Measurements from ENCODE around the gene SRSF7. TPM values are rescaled to one million over a fixed set of nuclear protein-coding genes. Genes with fewer than 3 reads are reported as not detected.
A peak's percentile ranks its signal among the peaks of the same experiment; 100 is the strongest.

SRSF7 gene
- total and polyA plus RNA-seq, 9 of the 15 experiments (the other 6 are each of a cell fraction or from before 2014, with no cell fraction given) = 219 to 726 (median 375) TPM

DNA sequence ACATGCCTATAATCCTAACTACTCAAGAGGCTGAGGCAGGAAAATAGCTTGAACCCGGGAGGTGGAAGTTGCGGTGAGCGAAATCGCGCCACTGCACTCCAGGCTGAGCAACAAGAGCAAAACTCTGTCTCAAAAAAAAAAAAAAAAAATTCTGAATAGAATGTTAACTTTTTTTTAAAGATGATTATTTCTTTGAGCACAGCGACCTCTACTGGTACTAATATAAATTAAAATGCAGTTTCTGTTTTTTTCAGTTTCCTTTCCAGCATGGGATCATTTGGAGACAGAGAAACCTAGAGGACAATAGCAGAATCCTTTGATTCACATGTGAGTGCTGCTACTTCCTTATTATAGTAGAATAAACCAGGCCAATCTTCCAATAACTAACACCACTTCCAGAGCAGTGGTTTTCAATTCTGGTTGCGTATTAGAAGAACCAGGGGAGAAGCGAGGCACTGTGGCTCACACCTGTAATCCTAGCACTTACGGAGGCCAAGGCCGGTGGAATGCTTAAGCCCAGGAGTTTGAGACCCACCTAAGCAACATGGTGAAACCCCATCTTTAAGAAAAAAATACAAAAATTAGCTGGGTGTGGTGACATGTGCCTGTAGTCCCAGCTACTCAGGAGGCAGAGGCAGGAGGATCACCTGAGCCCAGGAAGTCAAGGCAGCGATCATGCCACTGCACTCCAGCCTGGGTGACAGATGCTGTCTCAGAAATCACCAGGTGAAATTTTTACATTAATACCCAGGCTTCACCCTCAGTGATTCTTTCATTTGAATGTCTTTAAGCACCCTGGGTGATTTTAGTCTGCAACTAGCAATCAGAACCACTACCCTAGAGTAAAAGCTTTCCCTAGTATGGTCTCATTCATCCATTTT lies 10.1 kb downstream of the SRSF7 start:
- H3K4me1 ChIP-seq (replicated peaks in 1 of 2; ENCODE audit: control insufficient read depth in 2 of 2, insufficient read depth in 2 of 2, low read length in 2 of 2) = no peaks in the 10 kb centered on the region
- H4K20me1 ChIP-seq (replicated peaks; ENCODE audit: control insufficient read depth, insufficient read depth, low read length) = peaks cover 1% of the 10 kb centered on the region
- no peaks in the 10 kb centered on the region for H3K27me3 ChIP-seq (ENCODE audit: control insufficient read depth in 2 of 2, insufficient read depth in 2 of 2, low read length in 2 of 2)
- H2AFZ ChIP-seq (ENCODE audit: low read depth, low read length) = no peak overlapping the region
- FAIRE-seq (peak; percentile 26), DNase-seq (ENCODE audit: extremely low read depth in 1 of 4, low spot score in 3 of 4) (peak in 3 of 4 experiments; percentile 23 to 38 (median 37)), ATAC-seq (peak; percentile 18; the same call in 2 of the 3 replicates)
- ChIA-PET POLR2A (interaction anchor here (0.6 to 3.9 kb wide), 9 partner anchors 9 to 209 kb away, joined by 3 to 30 read pairs (median 3); partner anchors contain the start of gene SRSF7), CTCF (ENCODE audit: low intra/inter-chr PET ratio) (interaction anchor here (0.6 to 1.8 kb wide), 8 partner anchors 9 to 978 kb away, joined by 3 to 10 read pairs (median 4); no protein-coding TSS in a partner anchor)
- H3K4me2 ChIP-seq (ENCODE audit: insufficient read depth, low read length) = no peak overlapping the region
- in situ Hi-C loops (cut with MboI) (loop anchor here (10.0 to 25.0 kb wide), 2 partner anchors 416 to 754 kb away; no protein-coding TSS in a partner anchor), intact Hi-C loops (cut with micrococcal nuclease) (loop anchor here (1.0 to 10.0 kb wide), 4 partner anchors 160 to 484 kb away; no protein-coding TSS in a partner anchor)
- BruUV-seq (replicated peaks) = no TSS peak
- peaks cover 20% of the 10 kb centered on the region for H3K79me2 ChIP-seq (ENCODE audit: control insufficient read depth, insufficient read depth, low read length)
- no peak overlapping the region for H3K4me3 ChIP-seq
- no peaks in the 10 kb centered on the region for H3K9me1 ChIP-seq (ENCODE audit: control insufficient read depth, insufficient read depth, low read length)
- no peak overlapping the region for H3K27ac ChIP-seq (ENCODE audit: extremely low read depth, low read depth, low read length)
- 76% methylated on average over 11 of the region's 11 CpGs for WGBS (ENCODE audit: insufficient coverage, low coverage, missing lambda C conversion rate)
- no peak overlapping the region for H3K9ac ChIP-seq (ENCODE audit: insufficient read depth in 1 of 2, low read depth in 2 of 2, low read length in 2 of 2)
- H3K36me3 ChIP-seq (ENCODE audit: control insufficient read depth, insufficient read depth, low read length) = peaks cover 71% of the 10 kb centered on the region
- peaks cover 4% of the 10 kb centered on the region; the same call in 1 of the 2 replicates for H3K9me3 ChIP-seq (replicated peaks; ENCODE audit: control insufficient read depth, insufficient read depth, low read depth, low read length)
- no peak for TF ChIP-seq ETS1 (conservative IDR thresholded peaks at IDR 0.05; ENCODE audit: control insufficient read depth, low read depth, low read length)
- TF ChIP-seq, protein P1, sequence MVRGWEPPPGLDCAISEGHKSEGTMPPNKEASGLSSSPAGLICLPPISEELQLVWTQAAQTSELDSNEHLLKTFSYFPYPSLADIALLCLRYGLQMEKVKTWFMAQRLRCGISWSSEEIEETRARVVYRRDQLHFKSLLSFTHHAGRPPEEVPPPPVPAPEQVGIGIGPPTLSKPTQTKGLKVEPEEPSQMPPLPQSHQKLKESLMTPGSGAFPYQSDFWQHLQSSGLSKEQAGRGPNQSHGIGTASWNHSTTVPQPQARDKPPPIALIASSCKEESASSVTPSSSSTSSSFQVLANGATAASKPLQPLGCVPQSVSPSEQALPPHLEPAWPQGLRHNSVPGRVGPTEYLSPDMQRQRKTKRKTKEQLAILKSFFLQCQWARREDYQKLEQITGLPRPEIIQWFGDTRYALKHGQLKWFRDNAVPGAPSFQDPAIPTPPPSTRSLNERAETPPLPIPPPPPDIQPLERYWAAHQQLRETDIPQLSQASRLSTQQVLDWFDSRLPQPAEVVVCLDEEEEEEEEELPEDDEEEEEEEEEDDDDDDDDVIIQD (CRISPR knock-in tag; IDR thresholded peaks at IDR 0.05) = no peak
- TF ChIP-seq, protein P2, sequence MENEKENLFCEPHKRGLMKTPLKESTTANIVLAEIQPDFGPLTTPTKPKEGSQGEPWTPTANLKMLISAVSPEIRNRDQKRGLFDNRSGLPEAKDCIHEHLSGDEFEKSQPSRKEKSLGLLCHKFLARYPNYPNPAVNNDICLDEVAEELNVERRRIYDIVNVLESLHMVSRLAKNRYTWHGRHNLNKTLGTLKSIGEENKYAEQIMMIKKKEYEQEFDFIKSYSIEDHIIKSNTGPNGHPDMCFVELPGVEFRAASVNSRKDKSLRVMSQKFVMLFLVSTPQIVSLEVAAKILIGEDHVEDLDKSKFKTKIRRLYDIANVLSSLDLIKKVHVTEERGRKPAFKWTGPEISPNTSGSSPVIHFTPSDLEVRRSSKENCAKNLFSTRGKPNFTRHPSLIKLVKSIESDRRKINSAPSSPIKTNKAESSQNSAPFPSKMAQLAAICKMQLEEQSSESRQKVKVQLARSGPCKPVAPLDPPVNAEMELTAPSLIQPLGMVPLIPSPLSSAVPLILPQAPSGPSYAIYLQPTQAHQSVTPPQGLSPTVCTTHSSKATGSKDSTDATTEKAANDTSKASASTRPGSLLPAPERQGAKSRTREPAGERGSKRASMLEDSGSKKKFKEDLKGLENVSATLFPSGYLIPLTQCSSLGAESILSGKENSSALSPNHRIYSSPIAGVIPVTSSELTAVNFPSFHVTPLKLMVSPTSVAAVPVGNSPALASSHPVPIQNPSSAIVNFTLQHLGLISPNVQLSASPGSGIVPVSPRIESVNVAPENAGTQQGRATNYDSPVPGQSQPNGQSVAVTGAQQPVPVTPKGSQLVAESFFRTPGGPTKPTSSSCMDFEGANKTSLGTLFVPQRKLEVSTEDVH (IDR thresholded peaks at IDR 0.05; ENCODE audit: low read depth, partially characterized antibody) = peak; percentile 24
- TF ChIP-seq POLR2G (IDR thresholded peaks at IDR 0.05; ENCODE audit: low read depth, low read length) = 0 out of 2 replicates have a peak, but pooled peaks have one; percentile 12
- no peak for TF ChIP-seq PML (IDR thresholded peaks at IDR 0.05; ENCODE audit: low read length)
- TF ChIP-seq POLR2B (IDR thresholded peaks at IDR 0.05; ENCODE audit: low read depth, partially characterized antibody) = peak; percentile 41
- no peak for TF ChIP-seq HMGN3 (IDR thresholded peaks at IDR 0.05; ENCODE audit: borderline replicate concordance, extremely low read depth, insufficient read length, low read depth, low read length)
- TF ChIP-seq, protein P3, sequence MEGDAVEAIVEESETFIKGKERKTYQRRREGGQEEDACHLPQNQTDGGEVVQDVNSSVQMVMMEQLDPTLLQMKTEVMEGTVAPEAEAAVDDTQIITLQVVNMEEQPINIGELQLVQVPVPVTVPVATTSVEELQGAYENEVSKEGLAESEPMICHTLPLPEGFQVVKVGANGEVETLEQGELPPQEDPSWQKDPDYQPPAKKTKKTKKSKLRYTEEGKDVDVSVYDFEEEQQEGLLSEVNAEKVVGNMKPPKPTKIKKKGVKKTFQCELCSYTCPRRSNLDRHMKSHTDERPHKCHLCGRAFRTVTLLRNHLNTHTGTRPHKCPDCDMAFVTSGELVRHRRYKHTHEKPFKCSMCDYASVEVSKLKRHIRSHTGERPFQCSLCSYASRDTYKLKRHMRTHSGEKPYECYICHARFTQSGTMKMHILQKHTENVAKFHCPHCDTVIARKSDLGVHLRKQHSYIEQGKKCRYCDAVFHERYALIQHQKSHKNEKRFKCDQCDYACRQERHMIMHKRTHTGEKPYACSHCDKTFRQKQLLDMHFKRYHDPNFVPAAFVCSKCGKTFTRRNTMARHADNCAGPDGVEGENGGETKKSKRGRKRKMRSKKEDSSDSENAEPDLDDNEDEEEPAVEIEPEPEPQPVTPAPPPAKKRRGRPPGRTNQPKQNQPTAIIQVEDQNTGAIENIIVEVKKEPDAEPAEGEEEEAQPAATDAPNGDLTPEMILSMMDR (IDR thresholded peaks at IDR 0.05 in 2 of 3, conservative IDR thresholded peaks at IDR 0.05 in 1 of 3; ENCODE audit: insufficient read depth in 2 of 3, low read depth in 1 of 3, low read length in 3 of 3) = peak; percentile 40 to 73 (median 40); a peak in 4 of 6 replicates
- TF ChIP-seq SMC3 (conservative IDR thresholded peaks at IDR 0.05; ENCODE audit: insufficient read depth, low read depth, low read length) = 0 out of 2 replicates have a peak, but pooled peaks have one; percentile 15

Data from K562 (cell line).